Keratinocyte (primary cell): ENCODE measurements around the gene ZNF497. TPM values are rescaled to one million over a fixed set of nuclear protein-coding genes. Genes with fewer than 3 reads are reported as not detected.
A peak's percentile ranks its signal among the peaks of the same experiment; 100 is the strongest.

Experiments used
- DNase-seq: peaks from one replicate; pipeline ENCODE4 v3.0.0-alpha.2; 2011; ENCODE audit warnings: low read depth, missing footprints, low spot score
- FAIRE-seq: peaks from 2 replicates; lab custom pipeline; 2011; peaks lifted over from hg19 to GRCh38; lab: Jason Lieb, UNC
- H2AFZ ChIP-seq: 2 replicates; pipeline ENCODE4 v1.6.0; 2012; ENCODE audit warnings: low read length, control low read depth, inconsistent platforms; ENCODE audit not compliant: control insufficient read depth
- H3K27ac ChIP-seq: 2 replicates; pipeline ENCODE4 v1.5.1; 2011; ENCODE audit warnings: low read length; ENCODE audit not compliant: control insufficient read depth, insufficient read depth
- H3K27me3 ChIP-seq: 3 replicates; pipeline ENCODE4 v1.6.0; 2011; ENCODE audit warnings: low read length; ENCODE audit not compliant: control insufficient read depth, insufficient read depth; ENCODE audit errors: extremely low read depth
- H3K36me3 ChIP-seq, 2 experiments: 2 replicates in 1 of 2; 3 replicates in 1 of 2; pipeline ENCODE4 v1.5.1; 2011; ENCODE audit warnings: low read length in 2 of 2, mild to moderate bottlenecking in 1 of 2; ENCODE audit not compliant: control insufficient read depth in 2 of 2, insufficient read depth in 2 of 2; ENCODE audit errors: extremely low read depth in 1 of 2
- H3K4me1 ChIP-seq: 3 replicates; pipeline ENCODE4 v1.5.1; 2011; ENCODE audit warnings: low read length; ENCODE audit not compliant: control insufficient read depth, insufficient read depth; ENCODE audit errors: extremely low read depth
- H3K4me2 ChIP-seq: 3 replicates; pipeline ENCODE4 v1.6.0; 2011; ENCODE audit warnings: low read depth, low read length; ENCODE audit not compliant: control insufficient read depth, insufficient read depth; ENCODE audit errors: extremely low read depth
- H3K4me3 ChIP-seq, 3 experiments: fragments of 200-600 bp in 1 of 3; sonication (generic) in 1 of 3; 2 replicates in 2 of 3; 3 replicates in 1 of 3; pipeline ENCODE4 v1.5.1; 2011 to 2016; ENCODE audit warnings: low read length in 3 of 3, mild to moderate bottlenecking in 3 of 3, control low read depth in 2 of 3, inconsistent platforms in 1 of 3, low read depth in 1 of 3, mixed read lengths in 1 of 3, mixed run types in 1 of 3, moderate library complexity in 1 of 3; ENCODE audit not compliant: control insufficient read depth in 2 of 3, insufficient read depth in 2 of 3; ENCODE audit errors: extremely low read depth in 1 of 3
- H3K79me2 ChIP-seq: 2 replicates; pipeline ENCODE4 v1.6.0; 2012; ENCODE audit warnings: low read length; ENCODE audit not compliant: control insufficient read depth, insufficient read depth
- H3K9ac ChIP-seq: 3 replicates; pipeline ENCODE4 v1.6.0; 2011; ENCODE audit warnings: low read length; ENCODE audit not compliant: control insufficient read depth, insufficient read depth; ENCODE audit errors: extremely low read depth
- H3K9me1 ChIP-seq: 3 replicates; pipeline ENCODE4 v1.6.0; 2011; ENCODE audit warnings: low read length; ENCODE audit not compliant: control insufficient read depth, insufficient read depth; ENCODE audit errors: extremely low read depth
- H3K9me3 ChIP-seq: 2 replicates; pipeline ENCODE4 v1.5.1; 2012; ENCODE audit warnings: low read depth, low read length; ENCODE audit not compliant: control insufficient read depth
- H4K20me1 ChIP-seq: 3 replicates; pipeline ENCODE4 v1.6.0; 2011; ENCODE audit warnings: low read length; ENCODE audit not compliant: control insufficient read depth, insufficient read depth; ENCODE audit errors: extremely low read depth
- CTCF ChIP-seq, 3 experiments: IDR thresholded peaks in 1 of 3; conservative IDR thresholded peaks in 1 of 3; optimal IDR thresholded peaks in 1 of 3; 2 replicates in 2 of 3; 3 replicates in 1 of 3; pipeline versions ENCODE3 to v1.5.1; 2011; ENCODE audit warnings: low read length in 3 of 3, mild to moderate bottlenecking in 3 of 3, moderate library complexity in 2 of 3, control low read depth in 1 of 3, inconsistent platforms in 1 of 3; ENCODE audit not compliant: insufficient read depth in 2 of 3; ENCODE audit errors: extremely low read depth in 1 of 3
- EZH2 ChIP-seq: IDR thresholded peaks from one replicate; pipeline ENCODE4 v1.6.1; 2012; ENCODE audit warnings: inconsistent platforms, mild to moderate bottlenecking, low read length, moderate library complexity
- dilution Hi-C: fragments of 300-500 bp; cut with MboI; formaldehyde crosslinking; loops from one replicate; pipeline ENCODE4 v1.7.0; 2020; ENCODE audit warnings: low sequenced_read_pairs; ENCODE audit not compliant: extremely low pct_ligation_motif_present
- polyA plus RNA-seq, 5 experiments: library from polyadenylated mRNA; depleted of rRNA in 3 of 5; stranded (reverse) in 3 of 5; stranded (forward) in 1 of 5; unstranded in 1 of 5; fragments of >200 nt; gene quantifications; 1 replicate in 1 of 5; 2 replicates in 3 of 5; 3 replicates in 1 of 5; pipeline versions ENCODE4 v1.2.1 to v1.2.3, GENCODE V29; 2011 to 2012; ENCODE audit warnings: missing spikeins in 2 of 5, low read depth in 1 of 5, low replicate concordance in 1 of 5

The ZNF497 gene
- polyA plus RNA-seq, 1 donor (not counting 4 experiments of a cell fraction or from before 2014, with no cell fraction given), result 0.29 TPM

- Histone ChIP-seq H4K20me1 (no peaks in the 10 kb centered on the region), H3K9ac (no peak overlapping the region), H3K4me1 (peaks cover 28% of the 10 kb centered on the region), H3K4me2 (no peak overlapping the region), H3K36me3 (peaks cover 5 to 7% of the 10 kb centered on the region in 2 experiments), H3K27me3 (no peaks in the 10 kb centered on the region), H3K27ac (no peak overlapping the region), H3K9me1 (peaks cover 2% of the 10 kb centered on the region), H3K9me3 (no peaks in the 10 kb centered on the region), H2AFZ (no peak overlapping the region), H3K4me3 (no peak overlapping the region), H3K79me2 (peaks cover 43% of the 10 kb centered on the region)
- FAIRE-seq (no peak), DNase-seq (no peak)
- dilution Hi-C loops, result no loop called here
- TF ChIP-seq CTCF (optimal IDR thresholded peaks at IDR 0.05 in 1 of 3, IDR thresholded peaks at IDR 0.05 in 1 of 3, conservative IDR thresholded peaks at IDR 0.05 in 1 of 3; ENCODE audit: extremely low read depth in 1 of 3, insufficient read depth in 2 of 3, low read length in 3 of 3) (peak in 2 of 3 experiments; percentile 14 to 25), EZH2 (no peak)
These were observed 33.6 kb downstream of the ZNF497 start for GRCh38 chr19:58328999-58329398.

- Histone ChIP-seq H3K9me3 (no peaks in the 10 kb centered on the region), H3K27me3 (no peaks in the 10 kb centered on the region), H2AFZ (peak within 1 kb of the TSS; percentile 100), H3K4me2 (peak within 1 kb of the TSS; percentile 93), H3K9me1 (peaks cover 2% of the 10 kb centered on the region), H3K9ac (peak within 1 kb of the TSS; percentile 94), H3K27ac (peak within 1 kb of the TSS; percentile 85), H3K4me1 (peaks cover 28% of the 10 kb centered on the region), H4K20me1 (no peaks in the 10 kb centered on the region), H3K36me3 (peaks cover 5 to 7% of the 10 kb centered on the region in 2 experiments), H3K4me3 (peak within 1 kb of the TSS; percentile 82 to 86 (median 83)), H3K79me2 (peaks cover 43% of the 10 kb centered on the region)
- TF ChIP-seq CTCF (optimal IDR thresholded peaks at IDR 0.05 in 1 of 3, IDR thresholded peaks at IDR 0.05 in 1 of 3, conservative IDR thresholded peaks at IDR 0.05 in 1 of 3; ENCODE audit: extremely low read depth in 1 of 3, insufficient read depth in 2 of 3, low read length in 3 of 3) (peak in 1 of 3 experiments; percentile 29), EZH2 (no peak)
- FAIRE-seq (no peak), DNase-seq (peak; percentile 80)
- dilution Hi-C loops, result no loop called here
These were observed 35.4 kb downstream of the ZNF497 start, which contains the start of gene ZSCAN22 for GRCh38 chr19:58326914-58327726. Gene ZSCAN22, plus strand, starts transcription at chr19:58326994. Its CDS starts 7,809 bp downstream, at chr19:58334803.
